DOHH2 (cell line): ENCODE results near the gene ADGRA3.

Source experiments
- H3F3A ChIP-seq: fragments of 200-600 bp; sonication (generic), shearing (Covaris generic); 2 replicates; pipeline ENCODE4 v1.6.0; 2016; ENCODE audit warnings: antibody characterized with exemption, mild to moderate bottlenecking; ENCODE audit not compliant: control insufficient read depth, insufficient read depth
- H3K27ac ChIP-seq: fragments of 200-600 bp; sonication (generic); 2 replicates; pipeline ENCODE4 v1.5.1; 2014; ENCODE audit warnings: low read depth, mild to moderate bottlenecking, low read length, moderate library complexity
- H3K27me3 ChIP-seq: fragments of 200-600 bp; sonication (generic); 2 replicates; pipeline ENCODE4 v1.6.1; 2014; ENCODE audit warnings: mild to moderate bottlenecking, low read length, mixed read lengths; ENCODE audit not compliant: control insufficient read depth
- H3K36me3 ChIP-seq: fragments of 200-600 bp; sonication (generic); 2 replicates; pipeline ENCODE4 v1.6.1; 2014; ENCODE audit warnings: mild to moderate bottlenecking, low read length, moderate library complexity, mixed read lengths; ENCODE audit not compliant: control insufficient read depth
- H3K4me1 ChIP-seq: fragments of 200-600 bp; sonication (generic); 2 replicates; pipeline ENCODE4 v1.6.1; 2014; ENCODE audit warnings: mild to moderate bottlenecking, low read length, mixed read lengths; ENCODE audit not compliant: control insufficient read depth
- H3K4me2 ChIP-seq: fragments of 200-600 bp; sonication (generic); 2 replicates; pipeline ENCODE4 v1.6.0; 2014; ENCODE audit warnings: mild to moderate bottlenecking, low read length, moderate library complexity
- H3K4me3 ChIP-seq: fragments of 200-600 bp; sonication (generic); 2 replicates; pipeline ENCODE4 v1.5.1; 2014; ENCODE audit warnings: mild to moderate bottlenecking, low read length, mixed read lengths
- H3K79me2 ChIP-seq: fragments of 200-600 bp; sonication (generic); 2 replicates; pipeline ENCODE4 v1.6.1; 2014; ENCODE audit warnings: mild to moderate bottlenecking, low read length, mixed read lengths; ENCODE audit not compliant: control insufficient read depth
- H3K9me2 ChIP-seq: fragments of 200-600 bp; sonication (generic); replicated peaks from 2 replicates; pipeline ENCODE4 v1.6.1; 2014; ENCODE audit warnings: mild to moderate bottlenecking, low read length, mixed read lengths; ENCODE audit not compliant: control insufficient read depth
- H3K9me3 ChIP-seq: fragments of 200-600 bp; sonication (generic); 2 replicates; pipeline ENCODE4 v1.6.1; 2014; ENCODE audit warnings: antibody characterized with exemption, low read length, mixed read lengths; ENCODE audit not compliant: control insufficient read depth, insufficient read depth
- H4K20me1 ChIP-seq: fragments of 200-600 bp; sonication (generic); 2 replicates; pipeline ENCODE4 v1.6.0; 2014; ENCODE audit warnings: low read depth, mild to moderate bottlenecking, antibody characterized with exemption, low read length, moderate library complexity; ENCODE audit not compliant: control insufficient read depth, insufficient read depth
- CTCF ChIP-seq: fragments of 200-600 bp; sonication (generic); IDR thresholded peaks from one replicate; pipeline ENCODE4 v1.5.1; 2014; ENCODE audit warnings: antibody characterized with exemption, mild to moderate bottlenecking, low read depth, low read length; ENCODE audit not compliant: poor library complexity, severe bottlenecking
- EZH2phosphoT487 ChIP-seq: fragments of 200-600 bp; sonication (generic); IDR thresholded peaks from 2 replicates; pipeline ENCODE4 v1.6.1; 2017; ENCODE audit warnings: borderline replicate concordance, mild to moderate bottlenecking, antibody characterized with exemption, low read length, moderate library complexity, mixed read lengths

Gene ADGRA3

GRCh38 chr4:22492987-22493386, 22.9 kb downstream of the ADGRA3 start:
- Histone ChIP-seq H3K4me1 (no peaks in the 10 kb centered on the region), H3K4me2 (no peak overlapping the region), H3K27me3 (no peaks in the 10 kb centered on the region), H3K4me3 (no peak overlapping the region), H4K20me1 (no peaks in the 10 kb centered on the region), H3F3A (no peaks in the 10 kb centered on the region), H3K9me2 (no peaks in the 10 kb centered on the region), H3K9me3 (no peaks in the 10 kb centered on the region), H3K27ac (no peak overlapping the region), H3K36me3 (no peaks in the 10 kb centered on the region), H3K79me2 (no peaks in the 10 kb centered on the region)
- TF ChIP-seq CTCF (no peak), EZH2phosphoT487 (no peak)

- no peak for TF ChIP-seq EZH2phosphoT487
- TF ChIP-seq CTCF = no peak
- Histone ChIP-seq H3F3A (no peaks in the 10 kb centered on the region), H3K4me3 (no peak overlapping the region), H4K20me1 (no peaks in the 10 kb centered on the region), H3K27ac (no peak overlapping the region), H3K9me2 (no peaks in the 10 kb centered on the region), H3K79me2 (no peaks in the 10 kb centered on the region), H3K4me1 (no peaks in the 10 kb centered on the region), H3K36me3 (no peaks in the 10 kb centered on the region), H3K9me3 (no peaks in the 10 kb centered on the region; the same call in 1 of the 2 replicates), H3K4me2 (no peak overlapping the region), H3K27me3 (no peaks in the 10 kb centered on the region)
Measured at GRCh38 chr4:22491939-22492338, 23.9 kb downstream of the ADGRA3 start.

GRCh38 chr4:22490718-22491315, 25.0 kb downstream of the ADGRA3 start:
- Histone ChIP-seq H3F3A (no peaks in the 10 kb centered on the region), H3K27ac (no peak overlapping the region), H3K27me3 (no peaks in the 10 kb centered on the region), H3K9me2 (no peaks in the 10 kb centered on the region), H3K36me3 (no peaks in the 10 kb centered on the region), H3K9me3 (no peaks in the 10 kb centered on the region; the same call in 1 of the 2 replicates), H3K4me1 (no peaks in the 10 kb centered on the region), H4K20me1 (no peaks in the 10 kb centered on the region), H3K4me3 (no peak overlapping the region), H3K79me2 (no peaks in the 10 kb centered on the region), H3K4me2 (no peak overlapping the region)
- TF ChIP-seq EZH2phosphoT487 = no peak
- no peak for TF ChIP-seq CTCF
